ENCODE measurements around the gene PGAP1. TPM values are rescaled to one million over a fixed set of nuclear protein-coding genes. Genes with fewer than 3 reads are reported as not detected.

PGAP1 gene
- total RNA-seq, 1 experiment from 2014 or later: 15.7 TPM

- intact Hi-C loops (cut with micrococcal nuclease; ENCODE audit: unreplicated experiment): no loop called here
- Histone ChIP-seq H3K9me3 (ENCODE audit: control insufficient read depth, insufficient read depth, low read depth, low read length) (no peaks in the 10 kb centered on the region), H3K27me3 (ENCODE audit: control insufficient read depth, insufficient read depth, low read length) (no peaks in the 10 kb centered on the region), H3K4me1 (ENCODE audit: control insufficient read depth, insufficient read depth, low read length) (no peaks in the 10 kb centered on the region), H3K27ac (ENCODE audit: low read length) (no peak overlapping the region), H3K4me3 (ENCODE audit: low read depth in 2 of 2, low read length in 2 of 2) (no peak overlapping the region), H3K36me3 (ENCODE audit: control insufficient read depth, insufficient read depth, low read length) (peaks cover 4% of the 10 kb centered on the region; the same call in 1 of the 2 replicates)
- ATAC-seq (no peak), DNase-seq (ENCODE audit: low read depth, low spot score) (no peak)
- in situ Hi-C loops (cut with HindIII; ENCODE audit: low pct_unique_long_range_greater_than_20kb, low sequenced_read_pairs): no loop called here
- CTCF ChIA-PET: no interaction called here
- POLR2A ChIA-PET: interaction anchor here (0.7 kb wide), 1 partner anchor 18 kb away, joined by 3 read pairs; no protein-coding TSS in a partner anchor
- no TSS peak for BruUV-seq (replicated peaks)
- no peak for TF ChIP-seq POLR2AphosphoS5 (IDR thresholded peaks at IDR 0.05; ENCODE audit: low read depth, low read length)
- TF ChIP-seq CTCF (IDR thresholded peaks at IDR 0.05): no peak
- TF ChIP-seq TCF7L2 (IDR thresholded peaks at IDR 0.05; ENCODE audit: low read depth, low read length): no peak
- no peak for TF ChIP-seq SIN3A (IDR thresholded peaks at IDR 0.05; ENCODE audit: borderline replicate concordance, insufficient read depth, low read depth, low read length)
- TF ChIP-seq REST (IDR thresholded peaks at IDR 0.05; ENCODE audit: insufficient read depth in 1 of 2, low read depth in 2 of 2, low read length in 1 of 2): no peak
Observed at GRCh38 chr2:196902828-196903227, 23.7 kb downstream of the PGAP1 start.

DNA sequence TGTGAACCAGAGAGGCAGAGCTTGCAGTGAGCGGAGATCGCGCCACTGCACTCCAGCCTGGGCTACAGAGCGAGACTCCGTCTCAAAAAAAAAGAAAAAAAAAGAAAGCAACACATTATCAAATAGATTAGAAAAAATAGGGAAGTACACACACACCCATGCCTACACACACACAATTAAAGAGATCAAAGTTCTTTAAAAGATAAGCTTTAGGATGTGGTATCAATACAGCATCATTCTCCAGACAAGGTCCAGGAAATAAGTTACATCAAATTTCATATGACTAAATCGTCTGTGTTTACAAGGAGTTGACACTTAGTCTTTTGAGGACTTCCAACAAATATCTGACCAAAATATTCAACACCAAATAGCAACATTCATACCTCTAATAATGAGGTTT lies 25.7 kb downstream of the PGAP1 start:
- H3K9me3 ChIP-seq (ENCODE audit: control insufficient read depth, insufficient read depth, low read depth, low read length): no peaks in the 10 kb centered on the region
- H3K27ac ChIP-seq (ENCODE audit: low read length): no peak overlapping the region
- no peak for TF ChIP-seq REST (IDR thresholded peaks at IDR 0.05; ENCODE audit: insufficient read depth in 1 of 2, low read depth in 2 of 2, low read length in 1 of 2)
- TF ChIP-seq SIN3A (IDR thresholded peaks at IDR 0.05; ENCODE audit: borderline replicate concordance, insufficient read depth, low read depth, low read length): no peak
- no peak for TF ChIP-seq TCF7L2 (IDR thresholded peaks at IDR 0.05; ENCODE audit: low read depth, low read length)
- TF ChIP-seq CTCF (IDR thresholded peaks at IDR 0.05): no peak
- no peak for TF ChIP-seq POLR2AphosphoS5 (IDR thresholded peaks at IDR 0.05; ENCODE audit: low read depth, low read length)
- CTCF ChIA-PET: no interaction called here
- H3K4me3 ChIP-seq (ENCODE audit: low read depth in 2 of 2, low read length in 2 of 2): no peak overlapping the region
- POLR2A ChIA-PET: no interaction called here
- no peak for ATAC-seq
- no peaks in the 10 kb centered on the region for H3K27me3 ChIP-seq (ENCODE audit: control insufficient read depth, insufficient read depth, low read length)
- no peaks in the 10 kb centered on the region for H3K4me1 ChIP-seq (ENCODE audit: control insufficient read depth, insufficient read depth, low read length)
- intact Hi-C loops (cut with micrococcal nuclease; ENCODE audit: unreplicated experiment) (no loop called here), in situ Hi-C loops (cut with HindIII; ENCODE audit: low pct_unique_long_range_greater_than_20kb, low sequenced_read_pairs) (no loop called here)
- no peak for DNase-seq (ENCODE audit: low read depth, low spot score)
- H3K36me3 ChIP-seq (ENCODE audit: control insufficient read depth, insufficient read depth, low read length): peaks cover 4% of the 10 kb centered on the region; the same call in 1 of the 2 replicates
- no TSS peak for BruUV-seq (replicated peaks)
